Peyer's patch (tissue), 4 donors: ENCODE data around the gene ANAPC4. TPM values are rescaled to one million over a fixed set of nuclear protein-coding genes. Genes with fewer than 3 reads are reported as not detected.

ENCODE experiments used
- DNase-seq, 3 donors: peaks; one replicate each; pipeline ENCODE4 v3.0.0-alpha.2; 2017 to 2019
- H3K27ac ChIP-seq, 4 donors: fragments of 200-600 bp; sonication (generic); one replicate each; pipeline ENCODE4 v1.5.1; 2016 to 2019
- H3K27me3 ChIP-seq, 2 donors: fragments of 200-600 bp; sonication (generic); one replicate each; pipeline ENCODE4 v1.5.1; 2019
- H3K36me3 ChIP-seq, 3 donors: fragments of 200-600 bp; sonication (generic); one replicate each; pipeline ENCODE4 v1.5.1; 2016 to 2019
- H3K4me1 ChIP-seq, 4 donors: fragments of 200-600 bp; sonication (generic); one replicate each; pipeline ENCODE4 v1.5.1; 2016 to 2019
- H3K4me3 ChIP-seq, 4 donors: fragments of 200-600 bp; sonication (generic); 1 replicate in 3 of 4; 2 replicates in 1 of 4; pipeline ENCODE4 v1.5.1; 2016 to 2019; ENCODE audit warnings: mild to moderate bottlenecking in 1 of 4
- H3K9me3 ChIP-seq, 4 donors: fragments of 200-600 bp; sonication (generic); one replicate each; pipeline ENCODE4 v1.5.1; 2016 to 2019; ENCODE audit warnings: mild to moderate bottlenecking in 1 of 4
- POLR2A ChIP-seq, 2 donors: fragments of 450-650 bp; IDR thresholded peaks; one replicate each; pipeline ENCODE4 v1.5.1; 2017; ENCODE audit warnings: antibody characterized with exemption in 2 of 2, mild to moderate bottlenecking in 2 of 2, moderate library complexity in 2 of 2
- total RNA-seq, 4 donors: library from RNA; depleted of rRNA; stranded (reverse); fragments of >200 nt; gene quantifications; one replicate each; pipeline ENCODE4 v1.1.0, GENCODE V29; 2016
- TF ChIP-seq, protein P1 (sequence below), 6 experiments: fragments of 450-650 bp in 4 of 6; fragments of 200-600 bp in 2 of 6; sonication (generic) in 1 of 6; IDR thresholded peaks; one replicate each; pipeline ENCODE4 v1.5.1; 2017 to 2019; ENCODE audit warnings: antibody characterized with exemption in 6 of 6, mild to moderate bottlenecking in 3 of 6, moderate library complexity in 1 of 6

ANAPC4 gene
- total RNA-seq, 4 donors from 2014 or later: 23.5 to 69.3 (median 39.7) TPM

DNA sequence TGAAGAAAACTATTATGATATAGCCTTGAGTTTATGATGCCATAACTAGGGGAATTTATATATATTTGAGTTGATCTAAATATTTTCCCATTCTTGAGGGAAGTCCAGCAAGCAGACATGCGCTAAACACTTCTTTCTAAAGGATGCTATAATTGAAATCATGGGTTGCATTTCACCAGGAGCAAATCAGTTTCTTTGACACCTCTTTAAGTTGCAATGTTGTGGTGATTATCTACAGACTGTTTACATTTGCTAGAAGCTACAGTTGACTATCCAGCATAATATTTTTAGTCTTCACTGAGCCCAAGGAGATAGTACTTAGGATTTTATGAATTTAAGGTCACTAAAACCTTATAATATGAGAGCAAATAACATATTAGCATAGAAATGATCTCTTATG lies 43.9 kb downstream of the ANAPC4 start:
- DNase-seq: no peak
- no peak overlapping the region for H3K4me3 ChIP-seq
- no peaks in the 10 kb centered on the region for H3K4me1 ChIP-seq
- no peak for TF ChIP-seq POLR2A (IDR thresholded peaks at IDR 0.05)
- TF ChIP-seq, protein P1, sequence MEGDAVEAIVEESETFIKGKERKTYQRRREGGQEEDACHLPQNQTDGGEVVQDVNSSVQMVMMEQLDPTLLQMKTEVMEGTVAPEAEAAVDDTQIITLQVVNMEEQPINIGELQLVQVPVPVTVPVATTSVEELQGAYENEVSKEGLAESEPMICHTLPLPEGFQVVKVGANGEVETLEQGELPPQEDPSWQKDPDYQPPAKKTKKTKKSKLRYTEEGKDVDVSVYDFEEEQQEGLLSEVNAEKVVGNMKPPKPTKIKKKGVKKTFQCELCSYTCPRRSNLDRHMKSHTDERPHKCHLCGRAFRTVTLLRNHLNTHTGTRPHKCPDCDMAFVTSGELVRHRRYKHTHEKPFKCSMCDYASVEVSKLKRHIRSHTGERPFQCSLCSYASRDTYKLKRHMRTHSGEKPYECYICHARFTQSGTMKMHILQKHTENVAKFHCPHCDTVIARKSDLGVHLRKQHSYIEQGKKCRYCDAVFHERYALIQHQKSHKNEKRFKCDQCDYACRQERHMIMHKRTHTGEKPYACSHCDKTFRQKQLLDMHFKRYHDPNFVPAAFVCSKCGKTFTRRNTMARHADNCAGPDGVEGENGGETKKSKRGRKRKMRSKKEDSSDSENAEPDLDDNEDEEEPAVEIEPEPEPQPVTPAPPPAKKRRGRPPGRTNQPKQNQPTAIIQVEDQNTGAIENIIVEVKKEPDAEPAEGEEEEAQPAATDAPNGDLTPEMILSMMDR (IDR thresholded peaks at IDR 0.05): no peak
- H3K27ac ChIP-seq: no peak overlapping the region
- H3K27me3 ChIP-seq: no peaks in the 10 kb centered on the region
- H3K9me3 ChIP-seq: no peaks in the 10 kb centered on the region
- peaks cover 0 to 37% (median 4%) of the 10 kb centered on the region in 3 donors for H3K36me3 ChIP-seq

DNA sequence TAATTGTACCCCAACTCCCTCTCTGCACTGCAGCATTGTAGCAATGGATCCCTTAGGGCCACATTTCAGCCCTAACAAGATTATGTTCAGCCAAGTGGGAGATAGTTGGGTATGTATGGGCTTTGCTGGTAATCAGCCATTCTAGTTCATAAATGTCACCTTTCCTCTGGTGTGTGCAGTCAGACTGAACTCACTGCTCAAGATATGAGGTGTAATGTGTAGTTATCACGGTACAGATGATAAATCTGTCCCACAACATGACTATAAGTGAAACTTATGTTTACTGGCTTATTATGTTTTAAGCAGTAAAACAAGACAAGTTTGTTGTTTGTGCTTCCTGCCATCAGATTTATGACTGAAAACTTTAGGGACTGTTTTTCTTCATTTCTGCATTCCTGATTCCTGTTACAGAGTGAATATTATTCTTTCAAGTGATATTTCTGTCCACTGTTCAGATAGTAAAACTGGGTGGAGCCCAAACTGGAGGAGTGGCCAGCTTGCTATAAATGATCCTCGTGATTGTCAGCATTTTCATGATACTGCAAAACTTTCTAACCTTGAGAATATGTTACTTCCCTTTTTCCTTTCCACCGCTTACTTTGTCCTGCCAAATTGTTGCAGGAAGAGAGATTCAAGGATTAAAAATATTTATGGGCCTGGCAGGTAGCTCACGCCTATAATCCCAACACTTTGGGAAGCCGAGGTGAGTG lies 44.9 kb downstream of the ANAPC4 start:
- peaks cover 0 to 28% (median 2%) of the 10 kb centered on the region in 3 donors for H3K36me3 ChIP-seq
- no peak overlapping the region for H3K4me3 ChIP-seq
- no peak for TF ChIP-seq POLR2A (IDR thresholded peaks at IDR 0.05)
- TF ChIP-seq, protein P1 (IDR thresholded peaks at IDR 0.05): no peak
- H3K27me3 ChIP-seq: no peaks in the 10 kb centered on the region
- no peaks in the 10 kb centered on the region for H3K9me3 ChIP-seq
- H3K4me1 ChIP-seq: no peaks in the 10 kb centered on the region
- peak in 1 of 3 donors; percentile 70 for DNase-seq
- peak overlapping the region in 2 of 4 donors; percentile 53 to 58 for H3K27ac ChIP-seq

DNA sequence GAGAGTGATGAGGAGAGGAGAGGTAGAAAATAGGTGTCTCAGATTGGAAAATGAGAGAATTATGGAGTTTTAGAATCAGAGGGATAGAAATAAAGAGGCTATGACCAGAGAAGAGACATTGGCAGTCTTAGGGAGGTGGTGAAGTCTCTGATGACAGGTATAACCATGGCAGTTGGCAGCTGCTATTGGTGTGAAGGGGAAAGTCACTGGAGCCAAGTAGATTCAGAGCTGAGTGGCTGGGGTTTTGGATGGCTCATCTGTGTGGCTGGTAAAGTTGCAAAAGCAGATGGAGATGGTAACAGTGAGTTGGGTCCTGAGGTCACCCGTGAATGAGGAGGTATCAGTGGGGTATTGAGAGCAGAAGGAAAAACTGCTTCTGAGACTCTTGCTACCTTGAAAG lies 46.5 kb downstream of the ANAPC4 start:
- TF ChIP-seq, protein P1 (IDR thresholded peaks at IDR 0.05): no peak
- TF ChIP-seq POLR2A (IDR thresholded peaks at IDR 0.05): no peak
- H3K9me3 ChIP-seq: no peaks in the 10 kb centered on the region

DNA sequence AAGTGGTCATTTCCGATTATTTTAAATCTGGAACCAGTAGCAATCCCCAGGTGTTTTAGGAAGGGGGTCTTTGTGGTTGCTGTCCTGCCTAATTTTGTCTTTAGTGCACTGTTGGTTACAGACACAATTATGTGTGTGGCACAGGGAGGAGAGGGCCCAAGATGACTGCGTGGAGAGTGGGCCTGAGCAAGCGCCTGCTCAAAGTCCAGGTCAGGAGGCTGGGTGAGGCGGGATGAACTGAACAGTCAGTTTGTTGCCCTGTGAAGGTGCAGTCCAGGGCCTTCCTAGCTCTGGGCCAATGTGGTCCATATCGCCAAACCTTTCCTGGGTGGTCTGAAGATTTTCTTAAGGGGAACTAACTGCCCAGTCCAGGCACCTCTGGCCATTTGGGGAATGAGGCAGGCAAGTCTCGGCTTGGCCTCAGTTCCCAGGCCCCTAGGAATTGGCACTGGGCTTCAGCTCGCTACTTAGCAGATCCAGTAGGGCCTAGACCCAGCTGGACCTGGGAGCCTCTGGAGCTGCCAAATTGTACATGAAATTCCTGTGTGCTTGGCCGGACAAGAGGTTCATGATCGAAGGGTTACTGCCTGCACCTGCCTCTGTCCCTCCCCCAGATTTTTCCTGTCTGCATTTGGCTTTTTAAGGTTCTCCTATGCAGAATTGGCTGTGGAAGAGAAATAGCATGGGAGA lies 47.6 kb downstream of the ANAPC4 start:
- H3K36me3 ChIP-seq: peaks cover 0 to under 1% (median 0%) of the 10 kb centered on the region in 3 donors
- no peaks in the 10 kb centered on the region for H3K9me3 ChIP-seq
- no peak for DNase-seq
- TF ChIP-seq, protein P1 (IDR thresholded peaks at IDR 0.05): no peak
- TF ChIP-seq POLR2A (IDR thresholded peaks at IDR 0.05): no peak
- no peaks in the 10 kb centered on the region for H3K27me3 ChIP-seq
- no peak overlapping the region for H3K27ac ChIP-seq
- H3K4me1 ChIP-seq: no peaks in the 10 kb centered on the region
- H3K4me3 ChIP-seq: no peak overlapping the region

More for the DNA sequence above, 46.5 kb downstream of the ANAPC4 start:
- H3K4me1 ChIP-seq: no peaks in the 10 kb centered on the region
- no peaks in the 10 kb centered on the region for H3K27me3 ChIP-seq
- H3K4me3 ChIP-seq: no peak overlapping the region
- H3K27ac ChIP-seq: no peak overlapping the region
- no peak for DNase-seq
- peaks cover 0 to 12% (median 0%) of the 10 kb centered on the region in 3 donors for H3K36me3 ChIP-seq

DNA sequence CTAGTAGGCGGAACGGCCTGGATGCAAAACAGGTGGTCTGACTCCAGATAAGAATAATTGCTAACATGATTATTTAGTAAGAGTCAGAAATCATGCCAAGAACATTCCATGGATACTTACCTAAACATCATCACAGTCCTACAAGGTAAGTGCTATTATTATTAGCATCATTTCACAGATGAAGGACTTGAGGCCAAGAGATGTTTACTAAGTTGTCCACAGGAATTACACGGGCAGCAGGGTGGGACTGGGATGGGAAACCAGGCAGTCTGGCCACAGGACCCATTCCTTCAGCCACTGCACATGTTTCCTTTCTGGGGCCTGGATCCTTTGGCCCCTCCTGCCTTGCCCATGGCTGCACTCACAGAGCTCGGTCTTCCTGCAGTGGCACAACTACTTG lies 48.3 kb downstream of the ANAPC4 start:
- TF ChIP-seq, protein P1 (IDR thresholded peaks at IDR 0.05): no peak
- TF ChIP-seq POLR2A (IDR thresholded peaks at IDR 0.05): no peak
- Histone ChIP-seq H3K9me3 (no peaks in the 10 kb centered on the region), H3K27me3 (no peaks in the 10 kb centered on the region), H3K4me1 (no peaks in the 10 kb centered on the region), H3K4me3 (no peak overlapping the region), H3K27ac (no peak overlapping the region), H3K36me3 (no peaks in the 10 kb centered on the region)
- DNase-seq: no peak
